Measurements from ENCODE around the gene TTC3. TPM values are rescaled to one million over a fixed set of nuclear protein-coding genes. Genes with fewer than 3 reads are reported as not detected.
A peak's percentile ranks its signal among the peaks of the same experiment; 100 is the strongest.

TTC3 gene
- total and polyA plus RNA-seq, 2 of the 13 experiments (the other 11 are each of a cell fraction or from before 2014, with no cell fraction given) = 55.7 to 108 TPM

DNA sequence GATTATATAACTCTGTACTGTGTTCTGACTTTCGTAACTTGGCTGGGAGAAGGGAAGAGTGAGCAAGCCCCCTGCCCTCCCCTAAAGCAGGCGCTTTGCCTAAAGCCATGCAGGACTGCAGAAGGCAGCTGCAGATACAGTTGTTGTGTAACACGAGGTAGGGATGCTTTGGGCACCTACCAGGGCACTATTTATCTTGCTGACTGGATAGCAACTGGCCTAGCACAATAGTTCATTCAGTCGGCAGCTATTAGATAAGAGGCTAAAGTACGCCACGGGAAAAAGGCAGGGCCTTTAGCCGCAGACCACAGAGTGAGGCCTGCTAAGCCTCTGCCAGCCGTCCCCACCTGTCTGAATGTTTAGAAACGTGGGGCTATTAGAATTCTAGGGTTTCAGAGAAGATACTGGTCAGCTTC lies 80.9 kb downstream of the TTC3 start (continued):
- TF ChIP-seq, protein P1, sequence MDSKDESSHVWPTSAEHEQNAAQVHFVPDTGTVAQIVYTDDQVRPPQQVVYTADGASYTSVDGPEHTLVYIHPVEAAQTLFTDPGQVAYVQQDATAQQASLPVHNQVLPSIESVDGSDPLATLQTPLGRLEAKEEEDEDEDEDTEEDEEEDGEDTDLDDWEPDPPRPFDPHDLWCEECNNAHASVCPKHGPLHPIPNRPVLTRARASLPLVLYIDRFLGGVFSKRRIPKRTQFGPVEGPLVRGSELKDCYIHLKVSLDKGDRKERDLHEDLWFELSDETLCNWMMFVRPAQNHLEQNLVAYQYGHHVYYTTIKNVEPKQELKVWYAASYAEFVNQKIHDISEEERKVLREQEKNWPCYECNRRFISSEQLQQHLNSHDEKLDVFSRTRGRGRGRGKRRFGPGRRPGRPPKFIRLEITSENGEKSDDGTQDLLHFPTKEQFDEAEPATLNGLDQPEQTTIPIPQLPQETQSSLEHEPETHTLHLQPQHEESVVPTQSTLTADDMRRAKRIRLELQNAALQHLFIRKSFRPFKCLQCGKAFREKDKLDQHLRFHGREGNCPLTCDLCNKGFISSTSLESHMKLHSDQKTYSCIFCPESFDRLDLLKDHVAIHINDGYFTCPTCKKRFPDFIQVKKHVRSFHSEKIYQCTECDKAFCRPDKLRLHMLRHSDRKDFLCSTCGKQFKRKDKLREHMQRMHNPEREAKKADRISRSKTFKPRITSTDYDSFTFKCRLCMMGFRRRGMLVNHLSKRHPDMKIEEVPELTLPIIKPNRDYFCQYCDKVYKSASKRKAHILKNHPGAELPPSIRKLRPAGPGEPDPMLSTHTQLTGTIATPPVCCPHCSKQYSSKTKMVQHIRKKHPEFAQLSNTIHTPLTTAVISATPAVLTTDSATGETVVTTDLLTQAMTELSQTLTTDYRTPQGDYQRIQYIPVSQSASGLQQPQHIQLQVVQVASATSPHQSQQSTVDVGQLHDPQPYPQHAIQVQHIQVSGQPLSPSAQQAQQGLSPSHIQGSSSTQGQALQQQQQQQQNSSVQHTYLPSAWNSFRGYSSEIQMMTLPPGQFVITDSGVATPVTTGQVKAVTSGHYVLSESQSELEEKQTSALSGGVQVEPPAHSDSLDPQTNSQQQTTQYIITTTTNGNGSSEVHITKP (CRISPR knock-in tag; IDR thresholded peaks at IDR 0.05; ENCODE audit: low read depth) = 0 out of 2 replicates have a peak, but pooled peaks have one; percentile 44
- TF ChIP-seq AKAP8 (CRISPR knock-in tag; IDR thresholded peaks at IDR 0.05) = no peak
- TF ChIP-seq ELF4 (CRISPR knock-in tag; IDR thresholded peaks at IDR 0.05; ENCODE audit: borderline replicate concordance) = no peak
- TF ChIP-seq ZNF773 (CRISPR knock-in tag; IDR thresholded peaks at IDR 0.05; ENCODE audit: borderline replicate concordance) = no peak
- TF ChIP-seq, protein P2, sequence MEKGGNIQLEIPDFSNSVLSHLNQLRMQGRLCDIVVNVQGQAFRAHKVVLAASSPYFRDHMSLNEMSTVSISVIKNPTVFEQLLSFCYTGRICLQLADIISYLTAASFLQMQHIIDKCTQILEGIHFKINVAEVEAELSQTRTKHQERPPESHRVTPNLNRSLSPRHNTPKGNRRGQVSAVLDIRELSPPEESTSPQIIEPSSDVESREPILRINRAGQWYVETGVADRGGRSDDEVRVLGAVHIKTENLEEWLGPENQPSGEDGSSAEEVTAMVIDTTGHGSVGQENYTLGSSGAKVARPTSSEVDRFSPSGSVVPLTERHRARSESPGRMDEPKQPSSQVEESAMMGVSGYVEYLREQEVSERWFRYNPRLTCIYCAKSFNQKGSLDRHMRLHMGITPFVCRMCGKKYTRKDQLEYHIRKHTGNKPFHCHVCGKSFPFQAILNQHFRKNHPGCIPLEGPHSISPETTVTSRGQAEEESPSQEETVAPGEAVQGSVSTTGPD (CRISPR knock-in tag; IDR thresholded peaks at IDR 0.05) = no peak
- TF ChIP-seq TMF1 (CRISPR knock-in tag; IDR thresholded peaks at IDR 0.05; ENCODE audit: low read depth) = no peak
- 0 out of 2 replicates have a peak, but pooled peaks have one; percentile 43 for TF ChIP-seq CC2D1A (CRISPR knock-in tag; IDR thresholded peaks at IDR 0.05)
- peak; percentile 80 for TF ChIP-seq RBAK (CRISPR knock-in tag; IDR thresholded peaks at IDR 0.05)
- TF ChIP-seq ZNF329 (CRISPR knock-in tag; IDR thresholded peaks at IDR 0.05; ENCODE audit: low read depth) = no peak
- peak; percentile 60; the same call in 1 of the 2 replicates for TF ChIP-seq TBX2 (CRISPR knock-in tag; IDR thresholded peaks at IDR 0.05; ENCODE audit: borderline replicate concordance)
- TF ChIP-seq, protein P3, sequence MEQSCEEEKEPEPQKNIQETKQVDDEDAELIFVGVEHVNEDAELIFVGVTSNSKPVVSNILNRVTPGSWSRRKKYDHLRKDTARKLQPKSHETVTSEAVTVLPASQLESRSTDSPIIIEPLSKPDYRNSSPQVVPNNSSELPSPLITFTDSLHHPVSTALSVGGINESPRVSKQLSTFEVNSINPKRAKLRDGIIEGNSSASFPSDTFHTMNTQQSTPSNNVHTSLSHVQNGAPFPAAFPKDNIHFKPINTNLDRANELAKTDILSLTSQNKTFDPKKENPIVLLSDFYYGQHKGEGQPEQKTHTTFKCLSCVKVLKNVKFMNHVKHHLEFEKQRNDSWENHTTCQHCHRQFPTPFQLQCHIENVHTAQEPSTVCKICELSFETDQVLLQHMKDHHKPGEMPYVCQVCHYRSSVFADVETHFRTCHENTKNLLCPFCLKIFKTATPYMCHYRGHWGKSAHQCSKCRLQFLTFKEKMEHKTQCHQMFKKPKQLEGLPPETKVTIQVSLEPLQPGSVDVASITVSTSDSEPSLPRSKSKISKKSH (CRISPR knock-in tag; IDR thresholded peaks at IDR 0.05; ENCODE audit: borderline replicate concordance) = no peak
- TF ChIP-seq, protein P4, sequence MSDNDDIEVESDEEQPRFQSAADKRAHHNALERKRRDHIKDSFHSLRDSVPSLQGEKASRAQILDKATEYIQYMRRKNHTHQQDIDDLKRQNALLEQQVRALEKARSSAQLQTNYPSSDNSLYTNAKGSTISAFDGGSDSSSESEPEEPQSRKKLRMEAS (IDR thresholded peaks at IDR 0.05) = peak; percentile 51; the same call in 1 of the 2 replicates
- no peak for TF ChIP-seq ZNF850 (CRISPR knock-in tag; conservative IDR thresholded peaks at IDR 0.05)
- TF ChIP-seq MEF2D (CRISPR knock-in tag; IDR thresholded peaks at IDR 0.05) = peak; percentile 50; the same call in 1 of the 2 replicates
- peak; percentile 91; the same call in 1 of the 2 replicates for TF ChIP-seq ZNF792 (CRISPR knock-in tag; IDR thresholded peaks at IDR 0.05)
- no peak for TF ChIP-seq SP2 (CRISPR knock-in tag; IDR thresholded peaks at IDR 0.05)
- peak; percentile 81; the same call in 1 of the 2 replicates for TF ChIP-seq RXRB (CRISPR knock-in tag; IDR thresholded peaks at IDR 0.05; ENCODE audit: borderline replicate concordance)
- no peak for TF ChIP-seq ZNF780A (CRISPR knock-in tag; IDR thresholded peaks at IDR 0.05)
- TF ChIP-seq ZFX (CRISPR knock-in tag; IDR thresholded peaks at IDR 0.05; ENCODE audit: low read depth) = peak; percentile 90
- TF ChIP-seq PRPF4 (IDR thresholded peaks at IDR 0.05; ENCODE audit: low read depth, low read length, poor library complexity, severe bottlenecking) = no peak
- TF ChIP-seq, protein P5, sequence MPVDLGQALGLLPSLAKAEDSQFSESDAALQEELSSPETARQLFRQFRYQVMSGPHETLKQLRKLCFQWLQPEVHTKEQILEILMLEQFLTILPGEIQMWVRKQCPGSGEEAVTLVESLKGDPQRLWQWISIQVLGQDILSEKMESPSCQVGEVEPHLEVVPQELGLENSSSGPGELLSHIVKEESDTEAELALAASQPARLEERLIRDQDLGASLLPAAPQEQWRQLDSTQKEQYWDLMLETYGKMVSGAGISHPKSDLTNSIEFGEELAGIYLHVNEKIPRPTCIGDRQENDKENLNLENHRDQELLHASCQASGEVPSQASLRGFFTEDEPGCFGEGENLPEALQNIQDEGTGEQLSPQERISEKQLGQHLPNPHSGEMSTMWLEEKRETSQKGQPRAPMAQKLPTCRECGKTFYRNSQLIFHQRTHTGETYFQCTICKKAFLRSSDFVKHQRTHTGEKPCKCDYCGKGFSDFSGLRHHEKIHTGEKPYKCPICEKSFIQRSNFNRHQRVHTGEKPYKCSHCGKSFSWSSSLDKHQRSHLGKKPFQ (CRISPR knock-in tag; IDR thresholded peaks at IDR 0.05; ENCODE audit: insufficient replicate concordance) = no peak
- TF ChIP-seq DPF2 (CRISPR knock-in tag; IDR thresholded peaks at IDR 0.05; ENCODE audit: borderline replicate concordance, low read depth) = peak; percentile 87

Data from HepG2 (cell line).